GM23338 (cell line): ENCODE data around the gene CIAO3.

Source experiments
- EZH2 ChIP-seq: fragments of 200-600 bp; sonication (generic); IDR thresholded peaks from one replicate; pipeline ENCODE4 v1.8.0; 2017; ENCODE audit warnings: antibody characterized with exemption, mild to moderate bottlenecking, low read depth; ENCODE audit not compliant: unreplicated experiment
- EZH2phosphoT487 ChIP-seq: fragments of 200-600 bp; sonication (generic); IDR thresholded peaks from one replicate; pipeline ENCODE4 v1.8.1; 2018; ENCODE audit warnings: antibody characterized with exemption; ENCODE audit not compliant: unreplicated experiment
- POLR2AphosphoS5 ChIP-seq: IDR thresholded peaks from 2 replicates; pipeline ENCODE4 v1.6.1; 2016; ENCODE audit warnings: antibody characterized with exemption, low read depth
- ZNF114 ChIP-seq: fragments of 250-450 bp; sonication (Bioruptor Pico); IDR thresholded peaks from 2 replicates; pipeline ENCODE4 v1.5.0; 2020; ENCODE audit warnings: mild to moderate bottlenecking, moderate library complexity
- TF ChIP-seq, protein P1 (sequence below): IDR thresholded peaks from 2 replicates; pipeline ENCODE4 v1.6.1; 2016; ENCODE audit warnings: antibody characterized with exemption
- TF ChIP-seq, protein P2 (sequence below), 2 experiments: fragments of 200-600 bp in 1 of 2; sonication (generic) in 1 of 2; conservative IDR thresholded peaks; 2 replicates each; pipeline versions ENCODE4 v1.5.1 to v1.6.1; 2016 to 2017; ENCODE audit warnings: antibody characterized with exemption in 2 of 2, low read depth in 2 of 2, mild to moderate bottlenecking in 2 of 2, moderate library complexity in 1 of 2

DNA sequence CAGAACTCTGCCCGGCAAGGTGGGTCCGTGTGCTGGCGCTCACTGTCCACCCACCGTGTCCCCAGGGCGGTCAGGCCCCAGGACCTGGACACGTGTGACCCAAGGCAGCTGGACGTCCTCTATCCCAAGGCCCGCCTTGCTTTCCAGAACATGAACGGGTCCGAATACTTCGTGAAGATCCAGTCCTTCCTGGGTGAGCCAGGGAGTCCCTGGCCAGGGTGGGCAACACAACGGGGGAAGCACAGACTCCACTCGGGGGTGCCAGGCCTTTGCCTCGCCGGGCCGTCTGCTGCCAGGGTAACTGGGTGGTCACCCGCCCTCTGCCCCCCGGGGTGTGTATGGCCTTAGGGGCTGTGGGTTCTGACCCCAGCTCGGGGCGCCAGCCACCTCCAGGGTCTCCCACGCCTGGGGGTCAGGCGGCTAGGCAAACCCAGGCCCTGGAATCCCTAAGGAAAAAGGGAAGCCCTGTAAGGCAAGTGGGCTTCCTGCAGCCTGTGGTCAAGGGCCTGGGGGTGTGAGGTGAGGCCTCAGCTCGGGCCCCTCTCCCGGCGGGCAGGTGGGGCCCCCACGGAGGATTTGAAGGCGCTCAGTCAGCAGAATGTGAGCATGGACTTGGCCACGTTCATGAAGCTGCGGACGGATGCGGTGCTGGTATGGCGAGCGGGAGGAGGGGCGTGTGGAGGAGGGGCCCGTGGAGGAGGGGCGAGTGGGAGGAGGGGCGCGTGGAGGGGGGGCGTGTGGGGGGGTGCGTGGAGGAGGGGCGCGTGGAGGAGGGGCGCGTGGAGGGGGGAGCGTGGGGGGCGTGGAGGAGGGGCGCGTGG is 26.2 kb upstream of the CIAO3 start:
- TF ChIP-seq, protein P1, sequence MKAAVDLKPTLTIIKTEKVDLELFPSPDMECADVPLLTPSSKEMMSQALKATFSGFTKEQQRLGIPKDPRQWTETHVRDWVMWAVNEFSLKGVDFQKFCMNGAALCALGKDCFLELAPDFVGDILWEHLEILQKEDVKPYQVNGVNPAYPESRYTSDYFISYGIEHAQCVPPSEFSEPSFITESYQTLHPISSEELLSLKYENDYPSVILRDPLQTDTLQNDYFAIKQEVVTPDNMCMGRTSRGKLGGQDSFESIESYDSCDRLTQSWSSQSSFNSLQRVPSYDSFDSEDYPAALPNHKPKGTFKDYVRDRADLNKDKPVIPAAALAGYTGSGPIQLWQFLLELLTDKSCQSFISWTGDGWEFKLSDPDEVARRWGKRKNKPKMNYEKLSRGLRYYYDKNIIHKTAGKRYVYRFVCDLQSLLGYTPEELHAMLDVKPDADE, result no peak
- TF ChIP-seq POLR2AphosphoS5, result no peak
- no peak for TF ChIP-seq EZH2
- TF ChIP-seq, protein P2, sequence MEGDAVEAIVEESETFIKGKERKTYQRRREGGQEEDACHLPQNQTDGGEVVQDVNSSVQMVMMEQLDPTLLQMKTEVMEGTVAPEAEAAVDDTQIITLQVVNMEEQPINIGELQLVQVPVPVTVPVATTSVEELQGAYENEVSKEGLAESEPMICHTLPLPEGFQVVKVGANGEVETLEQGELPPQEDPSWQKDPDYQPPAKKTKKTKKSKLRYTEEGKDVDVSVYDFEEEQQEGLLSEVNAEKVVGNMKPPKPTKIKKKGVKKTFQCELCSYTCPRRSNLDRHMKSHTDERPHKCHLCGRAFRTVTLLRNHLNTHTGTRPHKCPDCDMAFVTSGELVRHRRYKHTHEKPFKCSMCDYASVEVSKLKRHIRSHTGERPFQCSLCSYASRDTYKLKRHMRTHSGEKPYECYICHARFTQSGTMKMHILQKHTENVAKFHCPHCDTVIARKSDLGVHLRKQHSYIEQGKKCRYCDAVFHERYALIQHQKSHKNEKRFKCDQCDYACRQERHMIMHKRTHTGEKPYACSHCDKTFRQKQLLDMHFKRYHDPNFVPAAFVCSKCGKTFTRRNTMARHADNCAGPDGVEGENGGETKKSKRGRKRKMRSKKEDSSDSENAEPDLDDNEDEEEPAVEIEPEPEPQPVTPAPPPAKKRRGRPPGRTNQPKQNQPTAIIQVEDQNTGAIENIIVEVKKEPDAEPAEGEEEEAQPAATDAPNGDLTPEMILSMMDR (conservative IDR thresholded peaks at IDR 0.05; ENCODE audit: low read depth in 2 of 2), result no peak
- no peak for TF ChIP-seq EZH2phosphoT487
- no peak for TF ChIP-seq ZNF114
